GM19397 (cell line): ENCODE measurements around the gene PLA2G4C.

Experiments
- ATAC-seq: cut with Tn5 transposase; IDR thresholded peaks from one replicate; pipeline ENCODE4 v1.9.1; 2021; ENCODE audit warnings: mild to moderate bottlenecking, moderate library complexity; ENCODE audit not compliant: unreplicated experiment

Gene PLA2G4C

GRCh38 chr19:48061401-48062344, 48.9 kb downstream of the PLA2G4C start:
- ATAC-seq: no peak

- no peak for ATAC-seq
These were observed 50.2 kb downstream of the PLA2G4C start for GRCh38 chr19:48060381-48060780.

- ATAC-seq: no peak
These were observed 51.3 kb downstream of the PLA2G4C start for GRCh38 chr19:48059331-48059730.

GRCh38 chr19:48053856-48054255, 56.8 kb downstream of the PLA2G4C start:
- ATAC-seq: no peak

GRCh38 chr19:48053076-48053475, 57.5 kb downstream of the PLA2G4C start:
- no peak for ATAC-seq

- ATAC-seq: no peak
These were observed 59.1 kb downstream of the PLA2G4C start for GRCh38 chr19:48051335-48052033.

GRCh38 chr19:48044561-48044960, 66.1 kb downstream of the PLA2G4C start:
- ATAC-seq: no peak

- ATAC-seq: no peak
These were observed 66.8 kb downstream of the PLA2G4C start, which contains the start of gene CABP5 for GRCh38 chr19:48043675-48044258. CABP5 (minus strand) TSS chr19:48044079; CDS start chr19:48043922, 157 bp downstream.

GRCh38 chr19:48041877-48042580, 68.6 kb downstream of the PLA2G4C start:
- no peak for ATAC-seq

GRCh38 chr19:48036765-48037164, 73.9 kb downstream of the PLA2G4C start:
- ATAC-seq: no peak

GRCh38 chr19:48033604-48034003, 77.0 kb downstream of the PLA2G4C start:
- ATAC-seq: no peak

GRCh38 chr19:48030073-48030472, 80.5 kb downstream of the PLA2G4C start:
- ATAC-seq: no peak

GRCh38 chr19:48029431-48029830, 81.2 kb downstream of the PLA2G4C start:
- no peak for ATAC-seq

- no peak for ATAC-seq
These were observed 85.1 kb downstream of the PLA2G4C start for GRCh38 chr19:48025480-48025879.

- no peak for ATAC-seq
These were observed 87.1 kb downstream of the PLA2G4C start for GRCh38 chr19:48023518-48023917.

- ATAC-seq: no peak
These were observed 87.6 kb downstream of the PLA2G4C start for GRCh38 chr19:48023011-48023410.

- no peak for ATAC-seq
These were observed 89.9 kb downstream of the PLA2G4C start for GRCh38 chr19:48020686-48021085.

GRCh38 chr19:48010932-48011758, 99.5 kb downstream of the PLA2G4C start:
- no peak for ATAC-seq

GRCh38 chr19:48006762-48007161, 103.9 kb downstream of the PLA2G4C start:
- no peak for ATAC-seq

GRCh38 chr19:48004236-48004635, 106.4 kb downstream of the PLA2G4C start:
- ATAC-seq: no peak
